Measurements from ENCODE around the gene AATK.

AATK gene

GRCh38 chr17:81115749-81116464 lies 50.1 kb downstream of the AATK start:
- in situ Hi-C loops (cut with MboI; ENCODE audit: low sequenced_read_pairs): no loop called here

- in situ Hi-C loops (cut with MboI; ENCODE audit: low sequenced_read_pairs): no loop called here
These were observed 50.8 kb downstream of the AATK start for GRCh38 chr17:81115219-81115618.

- in situ Hi-C loops (cut with MboI; ENCODE audit: low sequenced_read_pairs): no loop called here
These were observed 51.5 kb downstream of the AATK start for GRCh38 chr17:81114351-81115093.

GRCh38 chr17:81113158-81113724 lies 52.8 kb downstream of the AATK start:
- in situ Hi-C loops (cut with MboI; ENCODE audit: low sequenced_read_pairs): no loop called here

- in situ Hi-C loops (cut with MboI; ENCODE audit: low sequenced_read_pairs): no loop called here
These were observed 53.6 kb downstream of the AATK start for GRCh38 chr17:81112450-81112849.

GRCh38 chr17:81111066-81111465 lies 55.0 kb downstream of the AATK start:
- in situ Hi-C loops (cut with MboI; ENCODE audit: low sequenced_read_pairs): no loop called here

GRCh38 chr17:81110488-81111040 lies 55.5 kb downstream of the AATK start:
- in situ Hi-C loops (cut with MboI; ENCODE audit: low sequenced_read_pairs): no loop called here

- in situ Hi-C loops (cut with MboI; ENCODE audit: low sequenced_read_pairs): no loop called here
These were observed 56.1 kb downstream of the AATK start for GRCh38 chr17:81109957-81110356.

GRCh38 chr17:81108220-81108619 lies 57.8 kb downstream of the AATK start:
- in situ Hi-C loops (cut with MboI; ENCODE audit: low sequenced_read_pairs): no loop called here

- in situ Hi-C loops (cut with MboI; ENCODE audit: low sequenced_read_pairs): no loop called here
These were observed 59.3 kb downstream of the AATK start for GRCh38 chr17:81106716-81107115.

- in situ Hi-C loops (cut with MboI; ENCODE audit: low sequenced_read_pairs): no loop called here
These were observed 62.6 kb downstream of the AATK start for GRCh38 chr17:81103379-81103778.

GRCh38 chr17:81102869-81103268 lies 63.2 kb downstream of the AATK start:
- in situ Hi-C loops (cut with MboI; ENCODE audit: low sequenced_read_pairs): no loop called here

- in situ Hi-C loops (cut with MboI; ENCODE audit: low sequenced_read_pairs): no loop called here
These were observed 63.7 kb downstream of the AATK start for GRCh38 chr17:81102352-81102751.

GRCh38 chr17:81101614-81102306 lies 64.3 kb downstream of the AATK start:
- in situ Hi-C loops (cut with MboI; ENCODE audit: low sequenced_read_pairs): no loop called here

- in situ Hi-C loops (cut with MboI; ENCODE audit: low sequenced_read_pairs): no loop called here
These were observed 65.4 kb downstream of the AATK start for GRCh38 chr17:81100668-81101067.

GRCh38 chr17:81099888-81100287 lies 66.1 kb downstream of the AATK start:
- in situ Hi-C loops (cut with MboI; ENCODE audit: low sequenced_read_pairs): no loop called here

GRCh38 chr17:81097943-81098308 lies 68.1 kb downstream of the AATK start:
- in situ Hi-C loops (cut with MboI; ENCODE audit: low sequenced_read_pairs): no loop called here

GRCh38 chr17:81097134-81097942 lies 68.7 kb downstream of the AATK start:
- in situ Hi-C loops (cut with MboI; ENCODE audit: low sequenced_read_pairs): no loop called here

- in situ Hi-C loops (cut with MboI; ENCODE audit: low sequenced_read_pairs): no loop called here
These were observed 69.3 kb downstream of the AATK start for GRCh38 chr17:81096741-81097133.

GRCh38 chr17:81095383-81095762 lies 70.6 kb downstream of the AATK start:
- in situ Hi-C loops (cut with MboI; ENCODE audit: low sequenced_read_pairs): no loop called here

All from HL-60/S4 treated with retinoic acid at 250 ng/mL for 4 days and 3 days (cell line).